CD4-positive, alpha-beta T cell treated with Interleukin-17A for 1 hour (primary cell): ENCODE results near the gene NOP9.

ENCODE experiments used
- DNase-seq: peaks from one replicate; pipeline ENCODE4 v3.0.0-alpha.2; 2020

NOP9 gene, protein sequence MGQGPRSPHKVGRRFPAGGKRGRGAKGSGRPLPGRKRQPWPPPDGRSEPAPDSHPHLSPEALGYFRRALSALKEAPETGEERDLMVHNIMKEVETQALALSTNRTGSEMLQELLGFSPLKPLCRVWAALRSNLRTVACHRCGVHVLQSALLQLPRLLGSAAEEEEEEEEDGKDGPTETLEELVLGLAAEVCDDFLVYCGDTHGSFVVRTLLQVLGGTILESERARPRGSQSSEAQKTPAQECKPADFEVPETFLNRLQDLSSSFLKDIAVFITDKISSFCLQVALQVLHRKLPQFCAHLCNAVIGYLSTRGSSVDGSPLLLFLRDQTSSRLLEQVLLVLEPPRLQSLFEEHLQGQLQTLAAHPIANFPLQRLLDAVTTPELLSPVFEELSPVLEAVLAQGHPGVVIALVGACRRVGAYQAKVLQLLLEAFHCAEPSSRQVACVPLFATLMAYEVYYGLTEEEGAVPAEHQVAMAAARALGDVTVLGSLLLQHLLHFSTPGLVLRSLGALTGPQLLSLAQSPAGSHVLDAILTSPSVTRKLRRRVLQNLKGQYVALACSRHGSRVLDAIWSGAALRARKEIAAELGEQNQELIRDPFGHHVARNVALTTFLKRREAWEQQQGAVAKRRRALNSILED

DNA sequence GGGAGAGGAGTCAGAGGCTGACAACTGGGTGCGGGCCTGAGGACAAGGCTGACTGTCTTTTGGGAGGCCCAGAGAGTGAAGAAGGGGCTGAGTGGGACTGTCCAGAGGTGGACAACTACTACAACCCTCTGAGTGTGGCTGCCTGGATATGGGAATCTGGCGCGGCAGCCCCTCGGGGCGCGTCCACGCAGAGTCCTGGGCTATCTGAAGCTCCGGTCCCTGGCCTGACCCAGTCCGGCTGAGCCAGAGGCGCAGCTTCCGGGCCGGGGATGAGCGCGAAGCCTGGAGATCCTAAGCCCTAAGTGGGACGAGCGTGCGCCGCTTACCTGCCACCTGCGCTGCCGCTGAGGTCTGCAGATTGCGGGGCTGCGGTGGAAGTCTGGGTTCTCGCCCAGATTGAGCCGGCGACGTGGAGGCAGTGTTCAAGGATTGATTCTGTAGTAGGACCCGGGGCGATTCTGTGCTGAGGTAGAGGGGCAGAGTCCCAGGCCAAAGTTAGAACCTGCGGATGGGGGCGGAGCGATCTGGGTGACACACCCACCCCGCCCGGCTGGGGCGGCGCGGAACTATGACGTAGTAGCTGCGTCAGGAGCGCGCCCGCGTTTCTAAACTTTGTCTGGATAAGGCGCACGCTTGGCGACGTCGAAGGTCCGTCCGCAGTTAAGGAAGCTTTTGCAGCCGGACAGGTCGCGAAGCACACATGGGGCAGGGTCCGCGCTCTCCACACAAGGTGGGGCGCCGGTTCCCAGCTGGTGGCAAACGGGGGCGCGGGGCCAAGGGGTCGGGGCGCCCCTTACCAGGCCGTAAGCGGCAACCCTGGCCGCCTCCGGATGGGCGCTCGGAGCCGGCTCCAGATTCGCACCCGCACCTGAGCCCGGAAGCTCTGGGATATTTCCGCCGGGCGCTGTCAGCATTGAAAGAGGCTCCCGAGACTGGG, at the start of gene NOP9, which contains the start of gene DHRS1:
Gene NOP9 (plus strand): TSS at position 596 of the 937 bp plus-strand sequence. CDS start 105 bp downstream, at position 701.
Gene DHRS1 (minus strand): TSS at position 526 of the 937 bp plus-strand sequence. CDS start 674 bp downstream, outside the sequence.
- peak; percentile 92 for DNase-seq

- no peak for DNase-seq
These were observed 49.3 kb upstream of the NOP9 start for GRCh38 chr14:24250354-24250753.

DNA sequence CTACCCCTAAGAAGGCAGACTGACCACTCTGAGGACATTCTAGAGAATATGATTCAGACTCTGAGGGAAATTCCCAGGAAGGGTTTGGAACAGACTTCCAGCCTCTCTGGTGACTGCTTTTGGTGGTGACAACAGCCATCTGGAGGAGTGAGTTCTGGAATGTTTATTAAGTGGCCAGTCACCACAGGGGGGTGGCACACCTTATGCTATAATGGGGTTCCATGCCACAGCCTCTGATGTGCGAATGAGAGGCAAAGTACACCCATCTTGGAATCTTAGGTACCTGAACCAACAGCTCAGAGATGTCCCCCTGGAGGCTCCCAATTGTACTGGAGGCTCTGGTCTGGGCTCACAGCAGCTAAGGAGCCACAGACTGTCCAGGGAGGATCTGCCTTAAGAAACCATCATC, 47.8 kb upstream of the NOP9 start:
- no peak for DNase-seq

GRCh38 chr14:24252289-24253124, 47.1 kb upstream of the NOP9 start:
- no peak for DNase-seq

DNA sequence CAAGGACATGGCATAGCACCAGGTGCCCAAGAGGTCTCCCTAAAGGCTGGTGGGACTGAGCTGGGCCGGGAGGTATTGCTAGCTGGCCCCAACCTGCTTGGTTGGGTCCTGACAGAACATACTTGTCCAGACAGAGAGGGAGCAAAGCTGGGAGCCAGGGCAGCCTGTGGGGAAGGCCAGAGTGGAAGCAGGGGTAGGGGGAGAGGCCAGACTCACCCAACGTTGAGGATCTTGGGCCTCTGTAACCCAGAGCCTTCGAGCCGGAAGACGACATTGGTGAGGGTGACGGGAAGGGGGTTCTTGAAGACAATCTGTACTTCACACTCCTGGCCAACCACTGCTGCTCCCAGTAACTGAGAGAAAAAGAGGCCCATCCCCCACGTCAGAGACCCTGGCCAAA, 45.7 kb upstream of the NOP9 start:
- no peak for DNase-seq

- no peak for DNase-seq
These were observed 44.8 kb upstream of the NOP9 start for GRCh38 chr14:24254630-24255392.

GRCh38 chr14:24255438-24255837, 44.2 kb upstream of the NOP9 start:
- no peak for DNase-seq

- DNase-seq: no peak
These were observed 43.5 kb upstream of the NOP9 start for GRCh38 chr14:24255931-24256711.

GRCh38 chr14:24256960-24257359, 42.7 kb upstream of the NOP9 start:
- DNase-seq: no peak

GRCh38 chr14:24258119-24258518, 41.5 kb upstream of the NOP9 start:
- DNase-seq: no peak

- no peak for DNase-seq
These were observed 40.9 kb upstream of the NOP9 start for GRCh38 chr14:24258548-24259265.

DNA sequence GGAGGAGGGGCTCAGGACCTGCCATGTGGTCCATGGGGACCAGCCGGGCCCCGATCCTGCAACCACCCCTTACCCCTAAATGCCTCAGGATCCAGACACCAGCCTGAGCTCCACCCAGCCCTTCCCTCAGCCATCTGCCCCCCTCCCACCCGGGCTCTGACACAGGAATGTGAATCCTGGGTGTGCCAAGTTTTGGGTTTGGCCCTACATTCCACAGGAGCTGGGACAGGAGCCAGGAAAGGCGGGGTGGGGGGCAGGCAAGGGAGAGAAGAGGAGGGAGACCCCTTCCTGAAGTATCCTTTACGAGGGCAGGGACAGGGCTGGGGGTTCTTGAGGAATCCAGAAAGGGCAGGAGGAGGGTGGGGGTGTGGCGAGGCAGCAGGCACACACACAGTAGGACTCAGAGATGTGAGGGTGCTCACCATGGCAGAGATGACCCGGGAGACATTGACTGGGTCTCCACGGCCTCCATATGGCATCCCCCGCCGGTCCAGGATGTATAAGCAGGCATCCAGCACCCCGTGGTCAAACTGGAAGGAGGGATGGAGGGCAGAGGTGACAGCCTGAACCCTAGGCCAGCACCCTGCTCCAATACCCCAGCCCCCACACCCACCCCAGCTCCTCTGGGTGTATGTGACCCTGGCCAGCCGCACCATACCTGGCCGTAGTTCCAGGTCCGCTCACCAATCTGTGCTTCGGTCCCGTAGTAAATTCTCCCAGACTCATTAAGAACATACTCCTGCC, 40.2 kb upstream of the NOP9 start:
- DNase-seq: no peak

DNA sequence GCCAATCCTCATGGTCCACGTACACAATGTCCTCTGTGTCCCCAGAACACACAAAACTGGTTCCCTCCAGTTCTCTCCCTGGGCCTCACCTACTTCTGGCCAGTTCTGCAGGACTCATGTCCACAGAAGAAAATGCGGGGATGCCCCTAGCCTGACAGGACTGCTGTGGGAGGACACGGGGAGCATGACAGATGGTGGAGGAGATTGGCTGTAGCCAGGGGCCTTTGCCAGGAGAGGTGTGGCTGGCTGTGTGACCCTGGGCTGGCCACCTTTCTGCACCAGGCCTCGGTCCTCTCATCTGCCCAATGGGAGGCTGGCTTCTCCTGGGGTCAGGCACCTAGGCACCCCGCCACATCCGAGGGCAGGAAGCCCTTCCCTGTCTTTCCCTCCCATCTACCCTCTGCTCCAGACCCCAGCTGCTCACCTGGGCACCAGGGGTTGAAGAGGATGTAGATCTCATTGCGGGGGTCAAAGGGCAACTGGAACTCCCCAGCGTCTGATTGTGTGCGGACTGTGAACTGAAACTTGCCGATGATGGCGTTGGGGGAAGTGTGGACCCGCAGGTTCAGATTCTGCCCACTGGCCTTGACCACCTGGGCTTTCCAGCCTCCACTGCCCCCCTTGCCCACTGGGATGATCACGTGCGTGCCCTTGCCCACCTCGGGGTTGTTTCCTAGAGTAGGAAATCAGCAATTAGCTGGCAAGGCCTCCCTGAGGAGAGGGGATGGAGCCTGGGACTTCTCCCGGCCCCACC, 39.4 kb upstream of the NOP9 start:
- no peak for DNase-seq

GRCh38 chr14:24260780-24261157, 38.9 kb upstream of the NOP9 start:
- no peak for DNase-seq

GRCh38 chr14:24261256-24261968, 38.2 kb upstream of the NOP9 start:
- no peak for DNase-seq

DNA sequence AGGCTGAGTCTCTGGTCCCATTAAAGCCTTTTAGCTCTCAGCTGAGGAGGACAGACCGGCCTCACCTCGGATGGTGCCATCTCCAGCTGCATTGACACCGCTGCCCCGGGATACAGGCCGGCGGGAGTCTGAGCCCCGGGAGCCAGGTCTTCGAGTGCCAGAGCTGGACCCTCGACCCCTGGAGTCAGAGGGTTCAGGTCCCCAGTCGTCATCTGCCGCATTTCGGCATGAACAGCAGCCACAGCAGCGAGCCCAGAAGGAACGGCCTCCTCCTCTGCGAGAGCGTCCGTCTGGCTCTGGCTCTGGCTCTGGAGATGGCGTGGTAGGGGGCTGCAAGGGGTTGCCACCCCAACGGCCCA, 37.7 kb upstream of the NOP9 start:
- DNase-seq: no peak

GRCh38 chr14:24262821-24263733, 36.6 kb upstream of the NOP9 start, which contains the start of gene TGM1:
TGM1 (minus strand) TSS chr14:24263177; CDS start chr14:24262352, 825 bp downstream.
- no peak for DNase-seq
